HUES48 (cell line): ENCODE results near the gene SYNJ1.
A peak's percentile ranks its signal among the peaks of the same experiment; 100 is the strongest.
"Not testable (repeated sequence)": the region's sequence is repeated elsewhere in the genome, so short reads cannot be mapped to it uniquely, and the experiment has no call there.

Experiments
- H3K27ac ChIP-seq: one replicate; pipeline ENCODE4 v1.7.0; 2013; ENCODE audit warnings: low read depth, low read length, inconsistent platforms
- H3K27me3 ChIP-seq: 2 replicates; pipeline ENCODE4 v1.6.1; 2013; ENCODE audit warnings: mild to moderate bottlenecking, low read length; ENCODE audit not compliant: control insufficient read depth, insufficient read depth
- H3K36me3 ChIP-seq: 2 replicates; pipeline ENCODE4 v1.6.1; 2013; ENCODE audit warnings: low read length; ENCODE audit not compliant: control insufficient read depth, insufficient read depth
- H3K4me1 ChIP-seq: 2 replicates; pipeline ENCODE4 v1.6.1; 2013; ENCODE audit warnings: mild to moderate bottlenecking, low read length; ENCODE audit not compliant: control insufficient read depth, insufficient read depth
- H3K4me3 ChIP-seq: 2 replicates; pipeline ENCODE4 v1.5.1; 2013; ENCODE audit warnings: mild to moderate bottlenecking, low read depth, low read length
- H3K9ac ChIP-seq: 2 replicates; pipeline ENCODE4 v1.6.1; 2013; ENCODE audit warnings: mild to moderate bottlenecking, low read depth, low read length, moderate library complexity
- H3K9me3 ChIP-seq: 2 replicates; pipeline ENCODE4 v1.6.1; 2013; ENCODE audit warnings: low read length; ENCODE audit not compliant: control insufficient read depth, insufficient read depth

Gene SYNJ1

GRCh38 chr21:32736083-32736482 lies 8.3 kb upstream of the SYNJ1 start:
- H3K27me3 ChIP-seq, H3K9ac ChIP-seq, H3K9me3 ChIP-seq, H3K4me3 ChIP-seq: not testable (repeated sequence)
- peaks cover 72% of the 10 kb centered on the region for H3K36me3 ChIP-seq
- peaks cover 29% of the 10 kb centered on the region for H3K4me1 ChIP-seq
- peak overlapping the region; percentile 75 for H3K27ac ChIP-seq

GRCh38 chr21:32735524-32735923 lies 7.7 kb upstream of the SYNJ1 start:
- H3K9me3 ChIP-seq: no peaks in the 10 kb centered on the region
- peaks cover 26% of the 10 kb centered on the region for H3K4me1 ChIP-seq
- H3K27ac ChIP-seq: peak overlapping the region; percentile 75
- peak overlapping the region; percentile 40; the same call in 1 of the 2 replicates for H3K4me3 ChIP-seq
- H3K27me3 ChIP-seq: no peaks in the 10 kb centered on the region
- no peak overlapping the region for H3K9ac ChIP-seq
- peaks cover 66% of the 10 kb centered on the region for H3K36me3 ChIP-seq

- no peaks in the 10 kb centered on the region for H3K9me3 ChIP-seq
- no peaks in the 10 kb centered on the region for H3K27me3 ChIP-seq
- H3K9ac ChIP-seq: no peak overlapping the region
- no peak overlapping the region for H3K4me3 ChIP-seq
- H3K36me3 ChIP-seq: peaks cover 53% of the 10 kb centered on the region
- peaks cover 26% of the 10 kb centered on the region for H3K4me1 ChIP-seq
- no peak overlapping the region for H3K27ac ChIP-seq
These were observed 6.3 kb upstream of the SYNJ1 start for GRCh38 chr21:32733990-32734613.

- no peak overlapping the region for H3K27ac ChIP-seq
- H3K36me3 ChIP-seq: peaks cover 46% of the 10 kb centered on the region
- H3K27me3 ChIP-seq: no peaks in the 10 kb centered on the region
- no peak overlapping the region for H3K4me3 ChIP-seq
- peaks cover 29% of the 10 kb centered on the region for H3K4me1 ChIP-seq
- no peak overlapping the region for H3K9ac ChIP-seq
- no peaks in the 10 kb centered on the region for H3K9me3 ChIP-seq
These were observed 5.5 kb upstream of the SYNJ1 start for GRCh38 chr21:32733356-32733755.

- no peaks in the 10 kb centered on the region for H3K27me3 ChIP-seq
- no peak overlapping the region for H3K4me3 ChIP-seq
- H3K4me1 ChIP-seq: peaks cover 29% of the 10 kb centered on the region
- H3K27ac ChIP-seq: no peak overlapping the region
- peaks cover 38% of the 10 kb centered on the region for H3K36me3 ChIP-seq
- no peaks in the 10 kb centered on the region for H3K9me3 ChIP-seq
- no peak overlapping the region for H3K9ac ChIP-seq
These were observed 4.7 kb upstream of the SYNJ1 start for GRCh38 chr21:32732544-32732943.

- H3K4me3 ChIP-seq: peak overlapping the region; percentile 87
- no peaks in the 10 kb centered on the region for H3K9me3 ChIP-seq
- peaks cover 9% of the 10 kb centered on the region; the same call in 1 of the 2 replicates for H3K4me1 ChIP-seq
- peaks cover 14% of the 10 kb centered on the region for H3K36me3 ChIP-seq
- no peak overlapping the region for H3K9ac ChIP-seq
- H3K27me3 ChIP-seq: no peaks in the 10 kb centered on the region
- no peak overlapping the region for H3K27ac ChIP-seq
These were observed 1.0 kb upstream of the SYNJ1 start for GRCh38 chr21:32728848-32729247.

GRCh38 chr21:32728456-32728839 lies 635 bp upstream of the SYNJ1 start:
- Histone ChIP-seq H3K4me3 (peak overlapping the region; percentile 87), H3K9me3 (no peaks in the 10 kb centered on the region), H3K27ac (no peak overlapping the region), H3K27me3 (no peaks in the 10 kb centered on the region), H3K9ac (no peak overlapping the region), H3K36me3 (peaks cover 10% of the 10 kb centered on the region), H3K4me1 (peaks cover 9% of the 10 kb centered on the region; the same call in 1 of the 2 replicates)

- Histone ChIP-seq H3K4me3 (peak overlapping the region; percentile 87), H3K9ac (no peak overlapping the region), H3K9me3 (no peaks in the 10 kb centered on the region), H3K36me3 (no peaks in the 10 kb centered on the region), H3K27me3 (no peaks in the 10 kb centered on the region), H3K4me1 (peaks cover 9% of the 10 kb centered on the region; the same call in 1 of the 2 replicates), H3K27ac (peak overlapping the region; percentile 55)
These were observed 750 bp downstream of the SYNJ1 start for GRCh38 chr21:32726839-32727686.

GRCh38 chr21:32719085-32719484 lies 8.7 kb downstream of the SYNJ1 start:
- no peak overlapping the region for H3K9ac ChIP-seq

GRCh38 chr21:32717851-32718316 lies 9.9 kb downstream of the SYNJ1 start:
- H3K27ac ChIP-seq: no peak overlapping the region
- H3K36me3 ChIP-seq: no peaks in the 10 kb centered on the region
- no peaks in the 10 kb centered on the region for H3K4me1 ChIP-seq
- H3K27me3 ChIP-seq: no peaks in the 10 kb centered on the region
- no peak overlapping the region for H3K4me3 ChIP-seq
- no peaks in the 10 kb centered on the region for H3K9me3 ChIP-seq
- no peak overlapping the region for H3K9ac ChIP-seq

More at GRCh38 chr21:32719085-32719484, 8.7 kb downstream of the SYNJ1 start:
- H3K4me1 ChIP-seq: no peaks in the 10 kb centered on the region
- H3K9me3 ChIP-seq: no peaks in the 10 kb centered on the region
- no peaks in the 10 kb centered on the region for H3K27me3 ChIP-seq
- no peak overlapping the region for H3K27ac ChIP-seq
- H3K36me3 ChIP-seq: no peaks in the 10 kb centered on the region
- no peak overlapping the region for H3K4me3 ChIP-seq

- no peaks in the 10 kb centered on the region for H3K9me3 ChIP-seq
- no peak overlapping the region for H3K9ac ChIP-seq
- no peaks in the 10 kb centered on the region for H3K4me1 ChIP-seq
- H3K36me3 ChIP-seq: no peaks in the 10 kb centered on the region
- no peak overlapping the region for H3K27ac ChIP-seq
- H3K27me3 ChIP-seq: no peaks in the 10 kb centered on the region
- no peak overlapping the region for H3K4me3 ChIP-seq
These were observed 11.3 kb downstream of the SYNJ1 start for GRCh38 chr21:32716486-32716885.
